ENCODE data around the gene ETS2. TPM values are rescaled to one million over a fixed set of nuclear protein-coding genes. Genes with fewer than 3 reads are reported as not detected.

Gene ETS2
- total and polyA plus RNA-seq, 10 of the 15 experiments (the other 5 are each of a cell fraction or from before 2014, with no cell fraction given): 0.52 to 8.6 (median 3.8) TPM

DNA sequence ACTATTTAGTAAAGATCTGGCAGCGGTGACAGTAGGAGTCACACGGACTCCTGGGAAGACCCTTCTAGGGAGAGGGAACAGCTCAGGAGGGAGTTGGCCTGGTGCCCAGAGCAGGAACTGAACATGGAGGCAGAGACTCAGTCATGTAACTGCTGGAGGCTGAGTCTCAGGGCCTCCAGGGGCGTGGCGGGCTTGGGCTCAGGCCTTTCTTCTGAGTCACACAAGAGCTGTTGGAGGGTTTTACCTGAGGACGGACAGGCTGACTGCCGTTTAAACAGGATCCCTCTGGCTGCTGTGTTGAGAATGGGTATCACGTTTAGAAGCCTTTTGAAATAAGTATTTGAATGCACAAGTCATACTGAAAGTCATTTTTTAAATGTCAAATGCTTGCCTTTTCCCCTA, 7.2 kb upstream of the ETS2 start (continued):
- no peak for TF ChIP-seq RELA (IDR thresholded peaks at IDR 0.05; ENCODE audit: borderline replicate concordance, partially characterized antibody)
- no peak for TF ChIP-seq CREM (IDR thresholded peaks at IDR 0.05; ENCODE audit: low read depth)
- TF ChIP-seq EP300 (IDR thresholded peaks at IDR 0.05; ENCODE audit: borderline replicate concordance in 1 of 2, control insufficient read depth in 1 of 2, low read depth in 2 of 2, low read length in 2 of 2): no peak
- no peak for TF ChIP-seq ATF2 (IDR thresholded peaks at IDR 0.05; ENCODE audit: low read length)
- peak in 1 of 2 experiments; percentile 8; a peak in 1 of 4 replicates for TF ChIP-seq BHLHE40 (IDR thresholded peaks at IDR 0.05; ENCODE audit: borderline replicate concordance in 1 of 2, low read depth in 2 of 2, low read length in 1 of 2)
- TF ChIP-seq IKZF2 (IDR thresholded peaks at IDR 0.05): no peak
- 0 out of 2 replicates have a peak, but pooled peaks have one; percentile 29 for TF ChIP-seq IRF4 (IDR thresholded peaks at IDR 0.05; ENCODE audit: low read depth, low read length)
- no peak for TF ChIP-seq PAX5 (IDR thresholded peaks at IDR 0.05; ENCODE audit: borderline replicate concordance, low read depth, low read length)
- TF ChIP-seq BRCA1 (IDR thresholded peaks at IDR 0.05; ENCODE audit: low read depth, low read length): no peak

- CTCF ChIA-PET: no interaction called here
- POLR2A ChIA-PET: no interaction called here
- SMC1A ChIA-PET (ENCODE audit: uncharacterized antibody, unreplicated experiment): no interaction called here
- 18% methylated on average over 5 of the region's 5 CpGs for WGBS (ENCODE audit: insufficient coverage, insufficient replicate concordance, low lambda C conversion rate, missing lambda C conversion rate)
- FAIRE-seq (no peak), ATAC-seq (no peak), DNase-seq (ENCODE audit: low read depth, low spot score) (no peak)
- BruUV-seq (replicated peaks): no TSS peak
- Histone ChIP-seq H3K4me2 (ENCODE audit: control insufficient read depth, insufficient read depth) (no peak overlapping the region), H3K79me2 (ENCODE audit: control insufficient read depth, insufficient read depth, low read length) (no peaks in the 10 kb centered on the region), H3K4me3 (no peak overlapping the region), H2AFZ (ENCODE audit: control insufficient read depth, low read depth, low read length) (no peak overlapping the region), H3K9ac (ENCODE audit: control insufficient read depth, insufficient read depth, low read length) (no peak overlapping the region), H3K27me3 (replicated peaks in 1 of 2; ENCODE audit: control insufficient read depth in 2 of 2, insufficient read depth in 2 of 2, low read length in 1 of 2) (no peaks in the 10 kb centered on the region; a peak in 2 of 4 replicates), H3K36me3 (ENCODE audit: control insufficient read depth in 2 of 2, insufficient read depth in 2 of 2, low read length in 1 of 2) (no peaks in the 10 kb centered on the region), H3K9me3 (replicated peaks; ENCODE audit: control insufficient read depth, insufficient read depth, low read length) (no peaks in the 10 kb centered on the region), H3K27ac (ENCODE audit: control insufficient read depth, insufficient read depth) (no peak overlapping the region), H3K4me1 (ENCODE audit: control insufficient read depth, insufficient read depth, low read length) (peaks cover 11% of the 10 kb centered on the region), H4K20me1 (ENCODE audit: control insufficient read depth, insufficient read depth) (no peaks in the 10 kb centered on the region)
- RAD21 ChIA-PET (ENCODE audit: unreplicated experiment): no interaction called here
- intact Hi-C loops (cut with micrococcal nuclease; ENCODE audit: unreplicated experiment) (no loop called here), in situ Hi-C loops (cut with MboI) (no loop called here)
- no peak for TF ChIP-seq BMI1 (IDR thresholded peaks at IDR 0.05; ENCODE audit: borderline replicate concordance)
- no peak for TF ChIP-seq SMAD5 (IDR thresholded peaks at IDR 0.05; ENCODE audit: low read depth)
- no peak for TF ChIP-seq MXI1 (IDR thresholded peaks at IDR 0.05; ENCODE audit: low read depth, low read length)
- TF ChIP-seq, protein P1, sequence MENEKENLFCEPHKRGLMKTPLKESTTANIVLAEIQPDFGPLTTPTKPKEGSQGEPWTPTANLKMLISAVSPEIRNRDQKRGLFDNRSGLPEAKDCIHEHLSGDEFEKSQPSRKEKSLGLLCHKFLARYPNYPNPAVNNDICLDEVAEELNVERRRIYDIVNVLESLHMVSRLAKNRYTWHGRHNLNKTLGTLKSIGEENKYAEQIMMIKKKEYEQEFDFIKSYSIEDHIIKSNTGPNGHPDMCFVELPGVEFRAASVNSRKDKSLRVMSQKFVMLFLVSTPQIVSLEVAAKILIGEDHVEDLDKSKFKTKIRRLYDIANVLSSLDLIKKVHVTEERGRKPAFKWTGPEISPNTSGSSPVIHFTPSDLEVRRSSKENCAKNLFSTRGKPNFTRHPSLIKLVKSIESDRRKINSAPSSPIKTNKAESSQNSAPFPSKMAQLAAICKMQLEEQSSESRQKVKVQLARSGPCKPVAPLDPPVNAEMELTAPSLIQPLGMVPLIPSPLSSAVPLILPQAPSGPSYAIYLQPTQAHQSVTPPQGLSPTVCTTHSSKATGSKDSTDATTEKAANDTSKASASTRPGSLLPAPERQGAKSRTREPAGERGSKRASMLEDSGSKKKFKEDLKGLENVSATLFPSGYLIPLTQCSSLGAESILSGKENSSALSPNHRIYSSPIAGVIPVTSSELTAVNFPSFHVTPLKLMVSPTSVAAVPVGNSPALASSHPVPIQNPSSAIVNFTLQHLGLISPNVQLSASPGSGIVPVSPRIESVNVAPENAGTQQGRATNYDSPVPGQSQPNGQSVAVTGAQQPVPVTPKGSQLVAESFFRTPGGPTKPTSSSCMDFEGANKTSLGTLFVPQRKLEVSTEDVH (IDR thresholded peaks at IDR 0.05; ENCODE audit: low read depth, partially characterized antibody): no peak
- no peak for TF ChIP-seq SMARCA5 (IDR thresholded peaks at IDR 0.05)
- TF ChIP-seq PML (IDR thresholded peaks at IDR 0.05; ENCODE audit: low read length): no peak
- TF ChIP-seq ATF2 (IDR thresholded peaks at IDR 0.05; ENCODE audit: low read length): no peak
Observed at GRCh38 chr21:38800046-38800758, 5.5 kb upstream of the ETS2 start.
